Lower lobe of right lung (tissue), 2 donors: ENCODE data around the gene NCKAP5. TPM values are rescaled to one million over a fixed set of nuclear protein-coding genes. Genes with fewer than 3 reads are reported as not detected.

Experiments
- ATAC-seq, 2 donors: fragments of 200-7000 bp; cut with Tn5 transposase; one replicate each; pipeline ENCODE4 v1.9.1; 2020 to 2022; ENCODE audit warnings: mild to moderate bottlenecking in 2 of 2, moderate library complexity in 2 of 2
- DNase-seq: peaks from one replicate; pipeline ENCODE4 v3.0.0-alpha.2; 2020
- H3K27ac ChIP-seq: fragments of 200-600 bp; one replicate; pipeline ENCODE4 v1.8.0; 2022
- H3K27me3 ChIP-seq: fragments of 200-600 bp; one replicate; pipeline ENCODE4 v1.8.0; 2022; ENCODE audit warnings: low read depth
- H3K36me3 ChIP-seq: fragments of 200-600 bp; one replicate; pipeline ENCODE4 v1.8.0; 2022; ENCODE audit warnings: mild to moderate bottlenecking
- H3K4me1 ChIP-seq: fragments of 200-600 bp; one replicate; pipeline ENCODE4 v1.8.0; 2022
- H3K4me3 ChIP-seq: fragments of 200-600 bp; one replicate; pipeline ENCODE4 v1.8.0; 2022; ENCODE audit warnings: mild to moderate bottlenecking
- H3K9me3 ChIP-seq: fragments of 200-600 bp; one replicate; pipeline ENCODE4 v1.8.0; 2022
- CTCF ChIP-seq: fragments of 200-600 bp; IDR thresholded peaks from one replicate; pipeline ENCODE4 v1.8.0; 2022; ENCODE audit warnings: antibody characterized with exemption, mild to moderate bottlenecking
- intact Hi-C: fragments of 100-400 bp; cut with DNase I; formaldehyde crosslinking; loops from one replicate; pipeline ENCODE4 v1.11.0; 2022
- total RNA-seq: library from RNA; stranded (reverse); fragmentation: NEBNext Ultra II Directional; extraction: Animal tissue kit (Norgen Biotek cat#: 25700); gene quantifications from one replicate; pipeline ENCODE4 v1.2.1, GENCODE V29; 2021
- donor health status: DM: no; HTN: yes; CAD: no; lungs with severe emphysema.

The NCKAP5 gene
- total RNA-seq, 1 donor from 2014 or later: 34.6 TPM

GRCh38 chr2:133040170-133040569 is 528.1 kb downstream of the NCKAP5 start:
- Histone ChIP-seq H3K4me3 (no peak overlapping the region), H3K36me3 (no peaks in the 10 kb centered on the region), H3K27me3 (no peaks in the 10 kb centered on the region), H3K27ac (no peak overlapping the region), H3K9me3 (no peaks in the 10 kb centered on the region), H3K4me1 (no peaks in the 10 kb centered on the region)
- intact Hi-C loops: no loop called here
- TF ChIP-seq CTCF: no peak
- DNase-seq: no peak
- no peak for ATAC-seq

GRCh38 chr2:133039531-133039930 is 528.7 kb downstream of the NCKAP5 start:
- Histone ChIP-seq H3K4me1 (no peaks in the 10 kb centered on the region), H3K36me3 (no peaks in the 10 kb centered on the region), H3K27ac (no peak overlapping the region), H3K9me3 (no peaks in the 10 kb centered on the region), H3K27me3 (no peaks in the 10 kb centered on the region), H3K4me3 (no peak overlapping the region)
- no peak for ATAC-seq
- intact Hi-C loops: no loop called here
- TF ChIP-seq CTCF: no peak
- no peak for DNase-seq

GRCh38 chr2:133026536-133027177 is 541.6 kb downstream of the NCKAP5 start:
- no peaks in the 10 kb centered on the region for H3K27me3 ChIP-seq
- H3K9me3 ChIP-seq: no peaks in the 10 kb centered on the region
- no peak overlapping the region for H3K4me3 ChIP-seq
- H3K27ac ChIP-seq: no peak overlapping the region
- DNase-seq (no peak), ATAC-seq (peak in 1 of 2 donors; percentile 14)
- TF ChIP-seq CTCF: no peak
- intact Hi-C loops: no loop called here
- H3K4me1 ChIP-seq: no peaks in the 10 kb centered on the region
- no peaks in the 10 kb centered on the region for H3K36me3 ChIP-seq

- DNase-seq: no peak
- H3K27ac ChIP-seq: no peak overlapping the region
- H3K27me3 ChIP-seq: no peaks in the 10 kb centered on the region
- H3K4me1 ChIP-seq: no peaks in the 10 kb centered on the region
- intact Hi-C loops: no loop called here
- ATAC-seq: no peak
- H3K4me3 ChIP-seq: no peak overlapping the region
- H3K9me3 ChIP-seq: no peaks in the 10 kb centered on the region
- TF ChIP-seq CTCF: no peak
- no peaks in the 10 kb centered on the region for H3K36me3 ChIP-seq
Measured at GRCh38 chr2:133025004-133025403, 543.3 kb downstream of the NCKAP5 start.

- no peaks in the 10 kb centered on the region for H3K36me3 ChIP-seq
- no peak overlapping the region for H3K4me3 ChIP-seq
- intact Hi-C loops: no loop called here
- no peaks in the 10 kb centered on the region for H3K9me3 ChIP-seq
- no peaks in the 10 kb centered on the region for H3K27me3 ChIP-seq
- no peaks in the 10 kb centered on the region for H3K4me1 ChIP-seq
- no peak overlapping the region for H3K27ac ChIP-seq
- DNase-seq (no peak), ATAC-seq (no peak)
- TF ChIP-seq CTCF: no peak
Measured at GRCh38 chr2:133012847-133013734, 555.2 kb downstream of the NCKAP5 start.
